Posterior cingulate gyrus (tissue), 11 donors: ENCODE measurements around the gene CAB39.

Source experiments
- DNase-seq, 10 donors: peaks; one replicate each; pipeline versions ENCODE4 v3.0.0 to v3.0.0-alpha.2; 2020 to 2021; ENCODE audit warnings: mixed read lengths in 3 of 10
- intact Hi-C: fragments of 100-400 bp; cut with DNase I; formaldehyde crosslinking; loops from one replicate; pipeline ENCODE4 v1.15.1; 2023

Gene CAB39

DNA sequence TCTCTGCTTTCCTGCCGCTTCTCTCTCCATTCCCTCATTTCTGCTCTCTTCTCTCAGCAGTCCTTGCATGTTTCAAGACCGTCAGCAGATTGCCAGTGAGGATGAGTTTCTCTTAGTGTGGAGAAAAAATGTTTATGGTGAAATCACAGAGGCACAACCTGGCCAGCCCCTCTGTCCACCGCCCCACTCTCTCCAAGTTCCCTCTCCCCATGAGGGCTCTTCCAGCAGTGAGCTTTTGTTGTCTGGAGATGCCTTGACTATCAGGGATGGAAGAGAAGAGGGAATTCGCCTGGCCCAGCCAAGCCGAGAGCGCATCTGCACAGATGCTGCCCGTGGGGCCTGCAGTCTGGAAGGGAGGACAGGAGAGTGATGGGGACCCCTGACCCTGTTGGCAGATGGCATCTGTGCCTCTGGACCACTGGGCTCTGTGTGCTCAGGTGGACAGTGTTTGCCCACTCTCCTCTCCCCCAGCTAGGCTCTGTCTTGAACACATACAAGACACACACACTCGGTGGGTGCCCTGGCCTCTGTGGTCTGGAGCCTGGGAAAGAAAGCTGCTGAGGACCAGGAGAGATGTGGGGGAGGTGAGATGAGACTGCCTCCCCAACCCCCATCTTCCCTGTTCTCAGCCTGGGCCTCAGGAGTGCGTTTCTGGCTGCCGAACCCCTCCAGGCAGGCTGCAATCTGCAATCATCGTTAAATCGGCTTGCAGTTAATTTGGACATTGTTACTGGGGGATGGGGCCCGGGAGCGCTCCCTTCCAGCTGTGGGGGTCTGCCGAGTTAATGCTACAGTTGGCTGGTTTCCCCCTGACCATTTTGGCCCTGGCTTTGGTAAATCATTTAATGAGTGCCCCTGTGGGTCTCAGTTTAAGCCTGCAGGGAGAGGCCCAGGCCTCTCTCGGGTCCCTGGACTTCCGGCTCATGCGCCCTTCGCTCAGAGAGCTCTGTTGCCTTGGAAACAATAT is 156.6 kb downstream of the CAB39 start:
- intact Hi-C loops: no loop called here
- DNase-seq: peak in 3 of 10 donors; percentile 70 to 82 (median 79)

DNA sequence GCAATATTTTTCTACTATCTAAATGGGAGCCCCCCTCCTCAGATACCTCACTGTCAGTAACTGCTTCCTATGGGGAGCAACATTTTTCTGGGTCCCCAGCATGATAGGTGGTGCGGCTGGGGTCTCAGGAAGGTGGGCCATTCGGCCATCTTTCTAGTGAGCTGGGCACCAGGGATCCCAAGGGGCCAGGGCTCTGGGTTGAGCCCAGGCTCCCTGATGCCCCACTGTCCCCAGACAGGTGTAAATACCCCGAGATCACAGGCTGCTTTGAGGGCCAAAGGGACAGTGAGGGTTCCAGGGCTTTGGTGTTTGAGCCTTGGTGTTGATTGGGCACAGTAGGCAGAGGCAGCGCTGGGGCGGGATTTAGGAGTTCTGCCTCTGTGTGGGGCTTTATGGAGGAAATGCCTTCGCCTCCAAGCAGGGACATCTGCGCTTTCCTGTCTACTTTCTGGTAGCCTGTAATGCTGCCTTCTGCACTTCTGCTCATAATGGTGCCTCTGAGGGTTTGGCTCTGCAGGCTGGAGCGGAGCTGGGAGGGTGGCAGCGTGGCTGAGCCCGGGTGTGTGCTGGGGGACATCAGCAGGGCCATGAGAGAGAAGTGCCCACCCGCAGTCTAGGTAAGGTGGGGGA is 157.4 kb downstream of the CAB39 start:
- peak in 2 of 10 donors; percentile 82 to 90 for DNase-seq
- intact Hi-C loops: no loop called here
